Fibroblast of skin of scalp (primary cell): ENCODE data around the gene NTN3.
A peak's percentile ranks its signal among the peaks of the same experiment; 100 is the strongest.

Experiments
- DNase-seq: peaks from one replicate; pipeline ENCODE4 v3.0.0-alpha.2; 2013

NTN3 gene

GRCh38 chr16:2497695-2498484 lies 26.8 kb downstream of the NTN3 start:
- DNase-seq, result no peak

DNA sequence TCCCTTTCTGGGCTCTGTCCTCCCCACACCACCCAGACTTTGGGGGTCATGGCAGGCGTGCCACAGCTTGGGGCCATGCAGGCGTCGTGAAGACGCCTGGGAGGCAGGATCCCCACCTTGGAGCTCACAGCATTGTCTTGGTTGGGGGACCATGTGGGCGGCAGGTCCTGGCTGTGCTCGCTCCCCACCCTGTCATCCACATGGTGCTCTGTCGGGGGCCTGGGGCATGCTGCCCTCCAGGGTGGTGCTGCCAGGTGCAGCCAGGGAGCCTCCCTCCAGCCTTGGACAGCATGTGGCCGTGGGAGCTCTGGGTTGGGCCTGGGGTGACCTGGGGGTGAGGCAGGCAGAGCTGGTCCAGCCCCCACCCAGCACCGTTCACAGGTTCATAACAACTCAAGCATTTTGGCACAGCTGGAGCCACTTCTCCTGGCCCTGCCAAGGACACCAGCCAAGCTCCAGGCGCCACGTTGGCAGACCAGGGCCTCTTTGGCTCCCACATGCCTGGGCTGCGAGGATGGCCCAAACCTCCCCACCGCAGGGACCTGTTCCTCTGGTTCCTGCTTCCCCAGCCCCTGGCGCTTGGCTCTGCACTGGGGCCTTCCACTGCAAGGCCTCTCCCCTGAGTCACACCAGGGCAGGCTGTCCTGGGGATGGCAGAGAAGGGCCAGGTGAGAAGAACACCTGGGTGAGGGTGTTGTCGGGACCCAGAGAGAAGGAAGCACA lies 27.6 kb downstream of the NTN3 start:
- no peak for DNase-seq

DNA sequence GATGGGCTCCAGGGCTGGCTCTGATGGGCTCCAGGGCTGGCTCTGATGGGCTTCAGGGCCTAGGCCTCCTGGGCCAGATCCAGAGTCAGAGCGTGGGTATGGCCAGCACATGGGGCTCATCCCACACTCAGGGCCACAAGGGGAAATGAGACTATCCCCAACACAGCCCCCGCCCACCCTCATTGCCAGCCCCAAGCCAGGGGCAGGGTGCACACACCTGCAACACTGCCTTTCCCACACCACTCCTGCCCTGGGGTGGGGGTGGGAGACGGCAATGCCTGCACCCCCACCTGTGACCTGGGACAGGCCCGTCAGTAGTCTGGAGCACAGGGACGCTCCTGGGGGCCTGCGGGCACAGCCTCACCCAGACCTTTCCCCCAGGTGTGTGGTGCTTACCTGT lies 28.4 kb downstream of the NTN3 start:
- no peak for DNase-seq

- DNase-seq, result no peak
Observed at GRCh38 chr16:2499890-2500429, 28.9 kb downstream of the NTN3 start.

DNA sequence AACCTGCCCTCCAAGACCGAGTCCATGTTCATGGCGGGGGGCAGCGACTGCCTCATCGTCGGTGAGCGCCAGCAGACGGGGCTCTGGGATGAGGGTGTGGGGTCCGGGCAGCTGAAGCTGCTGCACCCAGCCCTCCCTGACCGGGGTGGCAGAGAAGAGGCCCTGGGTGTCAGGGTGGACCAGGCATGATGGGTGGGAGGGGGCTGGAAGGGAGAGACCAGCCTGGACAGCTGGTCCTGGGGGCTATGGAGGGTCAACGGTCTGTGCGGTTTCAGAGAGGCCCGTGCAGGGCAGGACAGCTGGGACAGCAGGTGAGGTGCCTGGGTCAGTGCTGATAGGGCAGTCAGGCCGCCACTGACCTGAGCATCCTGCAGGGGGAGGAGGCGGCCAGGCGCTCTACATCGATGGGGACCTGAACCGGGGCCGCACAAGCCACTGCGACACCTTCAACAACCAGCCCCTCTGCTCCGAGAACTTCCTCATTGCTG lies 29.4 kb downstream of the NTN3 start:
- no peak for DNase-seq

DNA sequence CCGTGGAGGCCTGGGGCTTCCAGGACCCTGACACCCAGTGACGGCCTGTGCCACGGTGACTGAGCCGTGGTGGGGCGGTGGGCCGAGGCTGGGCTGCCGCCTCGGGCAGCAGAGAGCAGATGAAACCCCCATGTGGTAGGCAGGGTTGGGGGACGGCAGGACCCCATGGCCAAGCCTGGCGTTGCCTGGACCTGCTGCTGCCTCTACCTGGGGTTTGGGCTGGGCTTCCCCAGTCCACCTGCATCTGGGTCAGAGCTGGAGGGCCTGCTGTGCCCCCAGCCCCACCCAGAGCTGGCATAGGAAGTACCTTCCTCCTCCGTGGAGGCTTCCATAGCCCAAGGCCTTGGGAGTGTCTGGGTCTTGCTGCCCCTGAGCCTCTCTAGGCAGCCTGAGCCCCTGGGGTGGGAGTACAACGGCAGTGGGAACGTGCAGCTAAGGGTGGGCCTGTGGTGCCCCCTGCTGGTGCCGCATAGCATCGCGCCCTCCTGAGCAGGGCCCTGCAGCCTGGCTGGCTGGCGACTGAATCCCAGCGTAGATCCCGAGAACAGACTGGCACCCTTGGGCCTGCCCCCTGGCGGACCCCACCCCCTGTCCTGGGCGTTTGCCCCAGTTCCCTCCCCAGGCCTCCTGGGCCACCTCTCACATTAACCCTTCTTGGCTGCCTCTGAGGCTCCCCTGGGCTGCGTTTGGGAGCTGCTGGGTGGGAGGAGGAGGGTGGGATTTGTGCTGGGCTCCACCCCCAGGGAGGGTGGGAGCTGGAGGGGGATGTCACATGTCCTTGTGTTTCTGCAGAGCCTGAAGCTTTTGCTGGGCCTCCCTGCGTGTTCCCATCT lies 30.0 kb downstream of the NTN3 start:
- peak; percentile 73 for DNase-seq

DNA sequence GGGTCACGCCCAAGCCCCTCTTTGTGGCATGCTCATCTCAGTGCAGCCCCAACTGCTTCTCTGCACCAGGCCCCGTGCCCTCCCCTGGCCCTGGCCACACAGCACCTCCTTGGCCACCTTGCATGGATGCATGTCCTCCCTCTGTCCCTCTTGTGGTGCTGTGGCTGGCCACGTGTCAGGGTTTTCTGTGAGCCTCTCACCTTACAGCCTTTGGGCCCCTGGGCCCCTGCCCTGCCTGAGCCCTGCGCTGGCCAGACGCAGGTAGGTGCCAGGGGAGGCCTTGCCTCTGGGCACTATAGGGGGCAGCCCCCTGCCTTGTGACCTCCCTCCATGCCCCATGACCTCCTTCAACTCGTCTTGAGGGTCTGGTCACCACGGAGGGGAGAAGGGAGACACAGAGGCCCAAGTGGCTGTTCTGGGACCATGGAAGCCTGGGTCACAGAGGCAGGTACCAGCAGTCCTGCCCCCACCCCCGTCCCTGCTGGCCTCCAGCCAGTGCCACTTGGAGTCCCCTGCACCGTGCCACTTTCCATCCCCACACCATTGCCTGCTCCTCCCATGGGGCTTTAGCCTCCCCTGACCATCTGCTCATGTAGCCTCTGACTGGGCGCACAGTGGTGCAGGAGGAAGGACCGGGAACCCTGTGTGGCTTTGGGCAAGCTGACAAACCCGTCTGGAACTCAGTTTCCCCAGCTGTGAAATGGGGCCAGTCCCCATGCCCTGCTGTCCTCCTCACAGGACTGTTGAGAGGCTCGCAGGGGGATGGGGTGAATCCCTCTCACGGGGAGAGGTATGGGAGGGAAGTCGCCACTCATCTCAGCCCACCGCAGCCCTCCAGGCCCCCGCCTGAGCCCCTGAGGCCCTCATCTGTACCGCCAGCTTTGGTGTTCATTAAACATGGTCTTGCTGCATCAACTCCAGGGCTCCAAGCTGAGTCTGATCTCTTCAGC lies 31.1 kb downstream of the NTN3 start:
- DNase-seq, result no peak

DNA sequence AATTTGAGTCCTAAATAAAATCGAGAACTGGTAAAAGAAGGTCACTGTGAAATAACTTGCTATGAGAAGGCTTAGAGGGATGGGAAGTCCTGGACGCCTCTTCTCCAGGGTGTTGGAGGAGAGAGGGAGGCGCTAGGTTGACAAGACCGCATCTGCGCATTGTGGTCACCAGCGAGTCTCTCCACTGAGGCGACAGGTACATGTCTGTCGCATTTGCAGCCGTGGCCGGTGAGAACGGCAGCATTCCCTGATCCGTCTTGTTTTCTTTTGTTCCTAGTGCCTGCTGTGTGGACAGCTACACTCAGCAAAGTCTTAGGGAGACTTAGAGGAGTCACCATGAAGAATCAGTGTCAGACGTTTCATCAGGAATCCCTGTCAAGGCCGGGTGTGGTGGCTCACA lies 34.6 kb downstream of the NTN3 start:
- DNase-seq, result no peak

GRCh38 chr16:2507052-2507659 lies 36.1 kb downstream of the NTN3 start:
- DNase-seq, result no peak

- DNase-seq, result no peak
Observed at GRCh38 chr16:2507665-2508064, 36.6 kb downstream of the NTN3 start.

DNA sequence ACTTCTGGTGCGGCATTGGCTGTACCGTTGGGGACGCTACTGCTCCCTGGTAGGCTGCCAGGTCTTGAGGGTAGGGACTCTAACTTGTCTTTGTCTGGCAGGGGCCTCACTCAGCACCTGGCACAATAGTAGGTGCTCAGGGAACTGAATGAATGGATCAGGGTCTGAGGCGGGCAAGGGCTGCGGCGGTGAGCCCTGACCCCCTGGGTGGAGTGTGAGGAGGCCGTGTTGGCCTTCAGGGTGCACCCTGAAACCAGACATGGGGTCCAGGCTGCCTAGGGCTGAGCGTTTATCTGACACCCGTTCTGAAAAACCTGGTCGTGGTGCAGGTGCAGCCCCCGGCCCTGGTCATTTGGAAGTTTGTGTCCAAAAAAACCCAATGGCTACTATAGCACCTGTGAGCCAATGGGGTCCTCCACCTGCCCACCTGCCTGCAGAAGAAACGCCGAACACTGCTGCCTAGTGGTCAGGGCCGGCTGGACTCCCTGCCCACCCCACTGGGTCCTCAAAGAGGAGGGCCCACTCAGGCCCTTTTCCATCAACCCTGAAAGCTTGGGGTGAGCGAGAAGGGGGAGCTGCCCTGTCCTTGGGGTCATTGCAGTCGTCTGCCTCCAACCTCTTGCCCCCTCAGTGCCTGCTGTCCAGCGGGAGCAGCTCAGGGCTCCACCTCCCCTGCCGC lies 37.8 kb downstream of the NTN3 start:
- DNase-seq, result no peak

- DNase-seq, result peak; percentile 47
Observed at GRCh38 chr16:2511128-2511800, 40.2 kb downstream of the NTN3 start.

GRCh38 chr16:2511996-2512734 lies 41.1 kb downstream of the NTN3 start:
- no peak for DNase-seq

GRCh38 chr16:2512735-2513404 lies 41.8 kb downstream of the NTN3 start:
- DNase-seq, result no peak

GRCh38 chr16:2513405-2514332 lies 42.6 kb downstream of the NTN3 start, which contains the start of gene ATP6V0C:
Gene ATP6V0C (plus strand): TSS chr16:2513952. CDS start chr16:2514104, 152 bp downstream.
- DNase-seq, result peak; percentile 86

GRCh38 chr16:2514333-2515179 lies 43.5 kb downstream of the NTN3 start:
- no peak for DNase-seq
